ENCODE results near the gene CAPN9.

The CAPN9 gene

GRCh38 chr1:230800891-230801840, 54.0 kb downstream of the CAPN9 start:
- Histone ChIP-seq H3K9ac (ENCODE audit: insufficient read length) (no peak overlapping the region), H3K27ac (no peak overlapping the region), H3K36me3 (ENCODE audit: insufficient read depth, low read length) (no peaks in the 10 kb centered on the region), H3K9me3 (ENCODE audit: low read depth, low read length) (no peaks in the 10 kb centered on the region), H3K4me3 (no peak overlapping the region)
- no peak for TF ChIP-seq EZH2 (IDR thresholded peaks at IDR 0.05)
- TF ChIP-seq FOXP2 (optimal IDR thresholded peaks at IDR 0.05; ENCODE audit: control extremely low read depth, extremely low read length, insufficient read depth): no peak
- TF ChIP-seq POLR2AphosphoS5 (IDR thresholded peaks at IDR 0.05; ENCODE audit: borderline replicate concordance, low read depth, low read length): no peak
- no peak for DNase-seq (ENCODE audit: low read depth, low spot score)

DNA sequence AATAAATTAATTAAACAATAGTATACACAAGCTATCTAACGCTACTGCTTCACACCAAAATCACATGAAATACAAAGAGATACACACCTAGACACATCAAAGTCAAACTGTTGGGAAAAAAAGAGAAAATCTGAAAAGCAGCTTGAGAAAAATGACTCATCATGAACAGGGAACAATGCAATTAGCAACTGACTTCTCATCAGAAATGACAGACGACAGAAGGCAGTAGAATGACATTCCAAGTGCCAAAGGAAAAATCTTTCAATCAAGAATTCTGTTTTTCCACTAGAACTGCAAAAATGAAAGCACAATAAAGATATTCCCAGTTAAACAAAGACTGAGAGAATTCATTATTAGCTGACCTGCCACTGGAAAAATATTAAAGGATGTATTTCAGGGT, 57.2 kb downstream of the CAPN9 start:
- no peak overlapping the region for H3K27ac ChIP-seq
- H3K9ac ChIP-seq (ENCODE audit: insufficient read length): no peak overlapping the region
- no peak overlapping the region for H3K4me3 ChIP-seq
- no peak for DNase-seq (ENCODE audit: low read depth, low spot score)
- TF ChIP-seq FOXP2 (optimal IDR thresholded peaks at IDR 0.05; ENCODE audit: control extremely low read depth, extremely low read length, insufficient read depth): no peak
- no peak for TF ChIP-seq POLR2AphosphoS5 (IDR thresholded peaks at IDR 0.05; ENCODE audit: borderline replicate concordance, low read depth, low read length)
- no peak for TF ChIP-seq EZH2 (IDR thresholded peaks at IDR 0.05)
- no peaks in the 10 kb centered on the region for H3K9me3 ChIP-seq (ENCODE audit: low read depth, low read length)
- no peaks in the 10 kb centered on the region for H3K36me3 ChIP-seq (ENCODE audit: insufficient read depth, low read length)

- Histone ChIP-seq H3K9ac (ENCODE audit: insufficient read length) (no peak overlapping the region), H3K36me3 (ENCODE audit: insufficient read depth, low read length) (no peaks in the 10 kb centered on the region), H3K27ac (no peak overlapping the region), H3K4me3 (no peak overlapping the region), H3K9me3 (ENCODE audit: low read depth, low read length) (no peaks in the 10 kb centered on the region)
- TF ChIP-seq FOXP2 (optimal IDR thresholded peaks at IDR 0.05; ENCODE audit: control extremely low read depth, extremely low read length, insufficient read depth) (no peak), POLR2AphosphoS5 (IDR thresholded peaks at IDR 0.05; ENCODE audit: borderline replicate concordance, low read depth, low read length) (no peak), EZH2 (IDR thresholded peaks at IDR 0.05) (no peak)
- DNase-seq (ENCODE audit: low read depth, low spot score): no peak
These were observed 59.4 kb downstream of the CAPN9 start for GRCh38 chr1:230806552-230806951.

DNA sequence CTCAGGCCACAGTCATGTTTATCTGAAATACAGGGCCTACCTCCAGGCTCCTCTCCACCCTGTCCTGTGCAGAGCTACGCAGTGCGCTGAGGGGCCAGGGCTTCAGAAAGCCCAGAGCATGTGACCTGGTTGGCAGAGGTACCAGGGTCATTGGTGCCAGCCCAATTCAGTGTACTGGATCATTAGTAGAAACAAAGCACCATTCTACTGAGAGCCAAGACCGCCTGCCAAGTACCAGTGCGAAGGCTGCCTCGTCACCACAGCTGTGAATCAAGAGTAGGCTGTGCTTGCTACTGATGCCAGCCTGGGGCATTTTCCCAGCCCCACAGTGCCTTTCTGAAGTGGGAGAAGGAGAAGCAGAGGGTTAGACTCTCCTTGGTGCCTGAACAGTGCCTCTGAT, 59.8 kb downstream of the CAPN9 start:
- no peaks in the 10 kb centered on the region for H3K9me3 ChIP-seq (ENCODE audit: low read depth, low read length)
- no peak for DNase-seq (ENCODE audit: low read depth, low spot score)
- no peaks in the 10 kb centered on the region for H3K36me3 ChIP-seq (ENCODE audit: insufficient read depth, low read length)
- no peak for TF ChIP-seq FOXP2 (optimal IDR thresholded peaks at IDR 0.05; ENCODE audit: control extremely low read depth, extremely low read length, insufficient read depth)
- no peak for TF ChIP-seq POLR2AphosphoS5 (IDR thresholded peaks at IDR 0.05; ENCODE audit: borderline replicate concordance, low read depth, low read length)
- no peak for TF ChIP-seq EZH2 (IDR thresholded peaks at IDR 0.05)
- no peak overlapping the region; the same call in 1 of the 2 replicates for H3K27ac ChIP-seq
- no peak overlapping the region for H3K9ac ChIP-seq (ENCODE audit: insufficient read length)
- no peak overlapping the region for H3K4me3 ChIP-seq

DNA sequence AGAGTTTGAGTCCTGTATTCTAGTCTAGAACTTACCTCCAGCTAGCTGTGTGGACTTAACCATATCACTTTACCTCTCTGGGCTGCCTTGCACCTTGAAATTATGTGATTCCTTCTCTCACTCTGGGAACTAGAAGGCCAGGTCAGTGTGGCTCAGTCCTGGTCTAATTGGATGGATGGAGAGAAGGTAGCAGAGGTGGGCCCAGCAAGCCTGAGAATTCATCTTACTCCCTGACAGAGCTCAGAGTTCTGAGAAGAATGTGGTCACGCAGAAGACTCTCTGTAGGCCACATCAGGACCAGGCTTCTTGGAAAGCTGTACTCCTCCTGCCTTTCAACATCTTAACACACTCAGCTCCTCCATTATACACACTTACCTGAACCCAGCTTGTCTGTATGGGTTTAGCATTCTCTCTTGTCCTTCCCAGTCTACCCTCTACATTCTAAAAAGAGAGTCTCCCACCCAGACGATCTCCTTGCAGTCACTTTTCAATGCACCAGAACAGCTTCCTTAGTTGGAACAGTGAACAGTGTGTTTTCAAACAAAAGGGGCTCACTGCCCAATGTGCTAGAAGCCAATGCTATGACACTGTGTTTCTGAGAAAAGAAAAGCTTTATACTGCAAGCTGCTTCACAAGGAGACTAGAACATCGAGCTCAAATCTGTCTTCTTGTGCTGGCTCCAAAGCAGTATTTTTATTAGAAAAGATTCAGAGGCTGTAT, 60.5 kb downstream of the CAPN9 start:
- H3K9me3 ChIP-seq (ENCODE audit: low read depth, low read length): no peaks in the 10 kb centered on the region
- peak overlapping the region; percentile 61 for H3K4me3 ChIP-seq
- H3K9ac ChIP-seq (ENCODE audit: insufficient read length): peak overlapping the region; percentile 51
- no peak for TF ChIP-seq POLR2AphosphoS5 (IDR thresholded peaks at IDR 0.05; ENCODE audit: borderline replicate concordance, low read depth, low read length)
- TF ChIP-seq EZH2 (IDR thresholded peaks at IDR 0.05): no peak
- H3K36me3 ChIP-seq (ENCODE audit: insufficient read depth, low read length): no peaks in the 10 kb centered on the region
- peak overlapping the region; percentile 91 for H3K27ac ChIP-seq
- no peak for DNase-seq (ENCODE audit: low read depth, low spot score)

DNA sequence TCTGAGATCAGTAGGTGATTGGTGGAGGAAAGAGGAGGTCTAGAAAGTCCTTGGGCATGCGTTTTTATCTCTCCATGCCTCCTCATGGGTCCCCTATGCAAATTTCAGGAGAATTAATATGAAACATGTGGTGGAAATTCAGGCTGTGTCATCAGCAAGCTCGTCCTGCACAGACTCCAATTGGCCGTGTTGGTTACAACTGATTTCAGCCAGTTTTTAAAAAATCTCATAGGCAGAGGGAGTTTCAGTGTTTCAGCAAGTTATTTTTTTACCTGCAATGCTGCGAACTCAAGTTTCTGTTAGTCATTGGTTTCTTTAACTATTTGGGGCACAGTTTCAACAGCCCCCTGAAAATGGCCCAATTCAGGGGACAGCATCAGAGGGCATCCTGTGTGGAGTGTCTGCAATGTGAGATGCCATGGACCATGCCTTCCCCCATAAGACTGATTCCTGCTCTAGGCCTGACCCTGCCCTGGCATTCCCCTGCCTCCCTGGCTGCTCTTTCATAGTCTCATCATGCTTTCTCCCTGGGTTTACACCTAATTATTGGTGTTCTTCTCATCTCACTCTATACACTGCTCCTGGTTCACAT, 61.2 kb downstream of the CAPN9 start:
- Histone ChIP-seq H3K4me3 (peak overlapping the region; percentile 61), H3K36me3 (ENCODE audit: insufficient read depth, low read length) (no peaks in the 10 kb centered on the region), H3K27ac (peak overlapping the region; percentile 91), H3K9me3 (ENCODE audit: low read depth, low read length) (no peaks in the 10 kb centered on the region), H3K9ac (ENCODE audit: insufficient read length) (peak overlapping the region; percentile 38)
- peak; percentile 64 for DNase-seq (ENCODE audit: low read depth, low spot score)
- no peak for TF ChIP-seq FOXP2 (optimal IDR thresholded peaks at IDR 0.05; ENCODE audit: control extremely low read depth, extremely low read length, insufficient read depth)
- TF ChIP-seq POLR2AphosphoS5 (IDR thresholded peaks at IDR 0.05; ENCODE audit: borderline replicate concordance, low read depth, low read length): no peak
- no peak for TF ChIP-seq EZH2 (IDR thresholded peaks at IDR 0.05)

GRCh38 chr1:230809256-230809990, 62.2 kb downstream of the CAPN9 start:
- Histone ChIP-seq H3K9ac (ENCODE audit: insufficient read length) (no peak overlapping the region), H3K9me3 (ENCODE audit: low read depth, low read length) (no peaks in the 10 kb centered on the region), H3K4me3 (no peak overlapping the region), H3K36me3 (ENCODE audit: insufficient read depth, low read length) (no peaks in the 10 kb centered on the region), H3K27ac (peak overlapping the region; percentile 91; the same call in 1 of the 2 replicates)
- DNase-seq (ENCODE audit: low read depth, low spot score): no peak
- TF ChIP-seq FOXP2 (optimal IDR thresholded peaks at IDR 0.05; ENCODE audit: control extremely low read depth, extremely low read length, insufficient read depth) (no peak), EZH2 (IDR thresholded peaks at IDR 0.05) (no peak), POLR2AphosphoS5 (IDR thresholded peaks at IDR 0.05; ENCODE audit: borderline replicate concordance, low read depth, low read length) (no peak)

Data from SK-N-MC (cell line).